ENCODE data around the gene PARVB.

DNA sequence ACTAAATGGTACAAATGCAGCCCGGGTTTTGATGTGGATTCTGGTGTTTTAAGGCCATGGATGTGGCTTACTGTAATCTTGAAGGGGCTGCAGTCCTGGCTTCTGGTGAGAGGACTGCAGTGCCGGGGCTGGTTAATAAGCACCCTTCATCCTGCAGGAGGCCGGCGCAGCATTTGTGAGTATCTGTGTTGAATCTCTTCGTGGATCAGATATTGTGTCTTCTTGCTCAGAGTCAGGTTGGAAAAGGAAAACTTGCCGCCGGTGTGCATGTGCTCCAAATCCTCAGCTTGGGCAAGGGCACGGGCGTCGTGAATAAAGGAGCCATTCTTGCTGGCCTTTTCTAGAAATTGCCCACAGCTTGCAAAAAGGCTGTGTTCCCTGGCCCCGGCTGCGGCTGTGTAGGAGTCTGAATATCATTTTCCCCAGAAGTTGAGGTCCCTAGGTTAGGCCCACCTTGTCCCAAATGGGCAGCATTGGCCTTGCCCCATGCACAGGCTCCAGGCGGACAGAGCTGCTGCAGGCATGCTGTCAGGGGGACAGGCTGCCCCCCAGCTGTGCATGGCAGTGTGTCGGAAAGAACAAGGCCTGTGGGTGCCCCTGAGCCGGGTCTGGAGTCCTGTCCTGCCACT, 28.9 kb upstream of the PARVB start:
- TF ChIP-seq CTCF (IDR thresholded peaks at IDR 0.05) (no peak), EP300 (IDR thresholded peaks at IDR 0.05) (no peak)
